IMR-90 (cell line): ENCODE data around the gene FUT9. TPM values are rescaled to one million over a fixed set of nuclear protein-coding genes. Genes with fewer than 3 reads are reported as not detected.

Experiments
- ATAC-seq: fragments of 200-7000 bp; cut with Tn5 transposase; 2 replicates; pipeline ENCODE4 v1.9.1; 2020; ENCODE audit warnings: low read depth, mild to moderate bottlenecking, moderate library complexity
- BruUV-seq: library from RNA; stranded (reverse); fragments of 400-500 nt; replicated peaks from 2 replicates; lab custom pipeline; 2021; lab: Mats Ljungman, UMichigan
- CTCF ChIA-PET: fragments of 300-600 bp; formaldehyde crosslinking; extraction: SDS; loops from one replicate; lab custom pipeline; 2021; ENCODE audit warnings: antibody characterized with exemption; lab: Yijun Ruan, JAX
- POLR2A ChIA-PET: fragments of 300-600 bp; sonication (Branson Sonifier 250); formaldehyde crosslinking; loops from one replicate; lab custom pipeline; 2022; ENCODE audit warnings: antibody characterized with exemption; ENCODE audit not compliant: unreplicated experiment; lab: Charles Lee
- DNase-seq: peaks from one replicate; pipeline ENCODE4 v3.0.0; 2013
- H2AFZ ChIP-seq: replicated peaks from 2 replicates; pipeline ENCODE3; 2013; ENCODE audit warnings: low read length, mild to moderate bottlenecking; ENCODE audit not compliant: poor library complexity
- H2AK5ac ChIP-seq: 2 replicates; pipeline ENCODE4 v1.6.1; 2013; ENCODE audit warnings: low read depth, low read length, inconsistent platforms
- H2AK9ac ChIP-seq: replicated peaks from 2 replicates; pipeline ENCODE3; 2013; ENCODE audit warnings: mild to moderate bottlenecking, low read depth, low read length, moderate library complexity; ENCODE audit not compliant: poor library complexity
- H2BK120ac ChIP-seq: 2 replicates; pipeline ENCODE4 v1.6.1; 2013; ENCODE audit warnings: low read depth, low read length, inconsistent platforms
- H2BK15ac ChIP-seq: 3 replicates; pipeline ENCODE4 v1.6.1; 2013; ENCODE audit warnings: low read depth, low read length, inconsistent platforms
- H2BK20ac ChIP-seq: 2 replicates; pipeline ENCODE4 v1.6.1; 2013; ENCODE audit warnings: low read depth, mild to moderate bottlenecking, inconsistent platforms, low read length, moderate library complexity
- H2BK5ac ChIP-seq: 2 replicates; pipeline ENCODE4 v1.6.1; 2013; ENCODE audit warnings: mild to moderate bottlenecking, low read depth, low read length, inconsistent platforms; ENCODE audit not compliant: poor library complexity, severe bottlenecking
- H3K14ac ChIP-seq: replicated peaks from 2 replicates; pipeline ENCODE4 v1.6.1; 2013; ENCODE audit warnings: low read depth, low read length, inconsistent platforms
- H3K18ac ChIP-seq: 2 replicates; pipeline ENCODE4 v1.6.1; 2013; ENCODE audit warnings: low read depth, low read length, control low read depth
- H3K23ac ChIP-seq: 2 replicates; pipeline ENCODE4 v1.6.1; 2013; ENCODE audit warnings: low read depth, low read length, inconsistent platforms
- H3K27ac ChIP-seq: 2 replicates; pipeline ENCODE4 v1.5.1; 2013; ENCODE audit warnings: mild to moderate bottlenecking, control low read depth, low read length; ENCODE audit not compliant: insufficient read depth
- H3K27me3 ChIP-seq: 2 replicates; pipeline ENCODE4 v1.6.1; 2013; ENCODE audit warnings: low read length; ENCODE audit not compliant: control insufficient read depth, insufficient read depth
- H3K36me3 ChIP-seq: 2 replicates; pipeline ENCODE4 v1.6.1; 2013; ENCODE audit warnings: low read length, mixed read lengths; ENCODE audit not compliant: control insufficient read depth, insufficient read depth
- H3K4ac ChIP-seq: 2 replicates; pipeline ENCODE4 v1.6.1; 2013; ENCODE audit warnings: low read depth, low read length, inconsistent platforms
- H3K4me1 ChIP-seq: 2 replicates; pipeline ENCODE4 v1.6.1; 2013; ENCODE audit warnings: low read length, mixed read lengths; ENCODE audit not compliant: control insufficient read depth, insufficient read depth
- H3K4me2 ChIP-seq: 2 replicates; pipeline ENCODE4 v1.6.1; 2013; ENCODE audit warnings: low read depth, mild to moderate bottlenecking, control low read depth, low read length, moderate library complexity
- H3K4me3 ChIP-seq: 2 replicates; pipeline ENCODE4 v1.5.1; 2013; ENCODE audit warnings: low read depth, mild to moderate bottlenecking, control low read depth, low read length, moderate library complexity; ENCODE audit not compliant: insufficient read depth
- H3K56ac ChIP-seq: 2 replicates; pipeline ENCODE4 v1.6.1; 2013; ENCODE audit warnings: low read length, inconsistent platforms; ENCODE audit not compliant: insufficient read depth; ENCODE audit errors: extremely low read depth
- H3K79me1 ChIP-seq, 2 experiments: 2 replicates each; pipeline ENCODE4 v1.6.1; 2013; ENCODE audit warnings: low read length in 2 of 2, inconsistent platforms in 1 of 2, low read depth in 1 of 2
- H3K9ac ChIP-seq: 2 replicates; pipeline ENCODE4 v1.6.1; 2013; ENCODE audit warnings: low read depth, low read length, control low read depth
- H3K9me1 ChIP-seq: 2 replicates; pipeline ENCODE4 v1.6.1; 2013; ENCODE audit warnings: low read length, inconsistent platforms; ENCODE audit not compliant: insufficient read depth
- H3K9me3 ChIP-seq: 2 replicates; pipeline ENCODE4 v1.6.1; 2013; ENCODE audit warnings: low read length; ENCODE audit not compliant: control insufficient read depth, insufficient read depth
- H4K20me1 ChIP-seq: 2 replicates; pipeline ENCODE4 v1.6.1; 2013; ENCODE audit warnings: low read length, inconsistent platforms; ENCODE audit not compliant: insufficient read depth
- H4K5ac ChIP-seq: 2 replicates; pipeline ENCODE4 v1.6.1; 2013; ENCODE audit warnings: mild to moderate bottlenecking, low read depth, low read length, control low read depth
- H4K8ac ChIP-seq, 2 experiments: 2 replicates each; pipeline ENCODE4 v1.6.1; 2013; ENCODE audit warnings: low read depth in 2 of 2, low read length in 2 of 2, control low read depth in 1 of 2, inconsistent platforms in 1 of 2
- H4K91ac ChIP-seq: 2 replicates; pipeline ENCODE4 v1.6.1; 2013; ENCODE audit warnings: low read depth, low read length, inconsistent platforms; ENCODE audit not compliant: insufficient read depth
- MXI1 ChIP-seq: IDR thresholded peaks from 2 replicates; pipeline ENCODE4 v1.6.1; 2012; ENCODE audit warnings: low read depth, mild to moderate bottlenecking, low read length, moderate library complexity, borderline replicate concordance
- WGBS, 2 experiments: methylation state at CpG; one replicate each; pipeline versions ENCODE4 v1.1.5 to v1.1.7; 2013; ENCODE audit warnings: missing lambda C conversion rate in 2 of 2; ENCODE audit not compliant: insufficient read length in 1 of 2; ENCODE audit errors: extremely low coverage in 2 of 2; 5-methylcytosine and 5-hydroxymethylcytosine counted together
- dilution Hi-C: fragments of 300-500 bp; cut with HindIII; formaldehyde crosslinking; loops from one replicate; pipeline ENCODE4 v1.14.3; 2018; ENCODE audit warnings: low sequenced_read_pairs; ENCODE audit not compliant: unreplicated experiment
- in situ Hi-C: fragments of 300-500 bp; cut with MboI; formaldehyde crosslinking; loops from 3 replicates; pipeline ENCODE4 v1.14.3; 2019; ENCODE audit warnings: low sequenced_read_pairs, inconsistent platforms, mixed read lengths
- intact Hi-C: fragments of 100-400 bp; cut with micrococcal nuclease; formaldehyde crosslinking; loops from 2 replicates; pipeline ENCODE4 v1.10.0; 2022
- polyA plus RNA-seq, 3 experiments: library from polyadenylated mRNA; depleted of rRNA; stranded (reverse); fragments of >200 nt; gene quantifications; 2 replicates each; pipeline ENCODE4 v1.2.3, GENCODE V29; 2012; ENCODE audit warnings: low replicate concordance in 1 of 3
- total RNA-seq: library from RNA; depleted of rRNA; stranded (reverse); fragments of >200 nt; gene quantifications from 2 replicates; pipeline ENCODE4 v1.2.3, GENCODE V29; 2012

FUT9 gene
- total and polyA plus RNA-seq, 2 of the 4 experiments (the other 2 are of a cell fraction): under 0.01 TPM; not detected in 1

DNA sequence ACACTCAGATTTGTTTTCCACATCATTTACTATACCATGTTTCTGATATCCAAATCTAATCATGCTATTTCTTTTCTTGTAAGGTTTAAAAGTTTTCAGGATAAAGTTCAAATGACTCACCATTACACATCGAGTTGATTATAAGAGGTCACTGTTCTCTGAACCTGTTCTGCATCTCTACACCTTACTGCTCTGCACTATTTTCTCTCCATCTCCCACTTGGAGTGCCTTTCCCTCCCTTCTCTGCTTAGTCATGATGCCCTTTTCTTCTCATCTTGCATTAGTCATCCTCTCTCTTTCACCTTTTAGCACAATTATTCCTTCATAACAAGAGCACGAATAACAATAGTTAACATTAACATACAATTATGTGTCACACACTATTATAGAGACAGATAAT, 37.5 kb upstream of the FUT9 start:
- BruUV-seq: no TSS peak
- Histone ChIP-seq H3K79me1 (no peaks in the 10 kb centered on the region), H4K5ac (no peak overlapping the region), H2BK15ac (no peak overlapping the region), H3K9me1 (no peaks in the 10 kb centered on the region), H3K56ac (no peak overlapping the region), H3K4me2 (no peak overlapping the region), H2AK9ac (no peak overlapping the region), H2BK120ac (no peak overlapping the region), H4K8ac (no peak overlapping the region), H3K4me1 (no peaks in the 10 kb centered on the region), H2BK5ac (no peak overlapping the region), H2AFZ (no peak overlapping the region), H3K4me3 (no peak overlapping the region), H3K9me3 (0 out of 2 replicates have a peak, but pooled peaks cover 3% of the 10 kb centered on the region), H3K23ac (no peak overlapping the region), H3K9ac (no peak overlapping the region), H2AK5ac (no peak overlapping the region), H4K20me1 (no peaks in the 10 kb centered on the region), H3K27ac (no peak overlapping the region), H3K18ac (no peak overlapping the region), H4K91ac (no peak overlapping the region), H3K4ac (no peak overlapping the region), H3K14ac (no peak overlapping the region), H2BK20ac (no peak overlapping the region), H3K27me3 (no peaks in the 10 kb centered on the region), H3K36me3 (no peaks in the 10 kb centered on the region)
- no peak for ATAC-seq
- DNase-seq: no peak
- CTCF ChIA-PET: no interaction called here
- POLR2A ChIA-PET: no interaction called here
- dilution Hi-C loops (no loop called here), in situ Hi-C loops (no loop called here), intact Hi-C loops (no loop called here)
- no peak for TF ChIP-seq MXI1
- no CpG with 5 or more reads among the region's 2 CpGs for WGBS, 2 experiments
